Measurements from ENCODE around the gene CERS6. TPM values are rescaled to one million over a fixed set of nuclear protein-coding genes. Genes with fewer than 3 reads are reported as not detected.

CERS6 gene
- total RNA-seq, 2 donors from 2014 or later = 44.7 to 47.0 TPM

GRCh38 chr2:168519534-168520308 is 63.6 kb downstream of the CERS6 start:
- intact Hi-C loops (cut with DNase I) = loop anchor here (10.0 kb wide), 1 partner anchor 115 kb away; no protein-coding TSS in a partner anchor
- ATAC-seq = no peak
- no peak for DNase-seq

GRCh38 chr2:168521053-168521741 is 65.1 kb downstream of the CERS6 start:
- intact Hi-C loops (cut with DNase I) = loop anchor here (10.0 kb wide), 1 partner anchor 114 kb away; no protein-coding TSS in a partner anchor
- ATAC-seq (peak in 1 of 2 donors; percentile 59), DNase-seq (no peak)

- ATAC-seq = no peak
- intact Hi-C loops (cut with DNase I) = loop anchor here (10.0 kb wide), 1 partner anchor 112 kb away; no protein-coding TSS in a partner anchor
- no peak for DNase-seq
Observed at GRCh38 chr2:168522446-168522845, 66.4 kb downstream of the CERS6 start.

- ATAC-seq (no peak), DNase-seq (no peak)
- intact Hi-C loops (cut with DNase I) = loop anchor here (10.0 kb wide), 1 partner anchor 111 kb away; no protein-coding TSS in a partner anchor
Observed at GRCh38 chr2:168524005-168524404, 67.9 kb downstream of the CERS6 start.

- intact Hi-C loops (cut with DNase I) = loop anchor here (10.0 kb wide), 1 partner anchor 110 kb away; no protein-coding TSS in a partner anchor
- DNase-seq (no peak), ATAC-seq (no peak)
Observed at GRCh38 chr2:168525020-168525419, 68.9 kb downstream of the CERS6 start.

- no peak for ATAC-seq
- intact Hi-C loops (cut with DNase I) = loop anchor here (10.0 kb wide), 1 partner anchor 109 kb away; no protein-coding TSS in a partner anchor
- DNase-seq = no peak
Observed at GRCh38 chr2:168525716-168526446, 69.8 kb downstream of the CERS6 start.

- DNase-seq (no peak), ATAC-seq (peak; percentile 86 to 87)
- intact Hi-C loops (cut with DNase I) = loop anchor here (10.0 kb wide), 1 partner anchor 108 kb away; no protein-coding TSS in a partner anchor
Observed at GRCh38 chr2:168526641-168527040, 70.6 kb downstream of the CERS6 start.

- intact Hi-C loops (cut with DNase I) = loop anchor here (10.0 kb wide), 1 partner anchor 107 kb away; no protein-coding TSS in a partner anchor
Observed at GRCh38 chr2:168528016-168528415, 71.9 kb downstream of the CERS6 start.

GRCh38 chr2:168528469-168528868 is 72.4 kb downstream of the CERS6 start:
- DNase-seq (no peak), ATAC-seq (no peak)
- intact Hi-C loops (cut with DNase I) = loop anchor here (10.0 kb wide), 1 partner anchor 106 kb away; no protein-coding TSS in a partner anchor

More at GRCh38 chr2:168528016-168528415, 71.9 kb downstream of the CERS6 start:
- ATAC-seq (no peak), DNase-seq (no peak)

- DNase-seq (no peak), ATAC-seq (no peak)
- intact Hi-C loops (cut with DNase I) = loop anchor here (10.0 kb wide), 1 partner anchor 106 kb away; no protein-coding TSS in a partner anchor
Observed at GRCh38 chr2:168529054-168529833, 73.2 kb downstream of the CERS6 start.

GRCh38 chr2:168529900-168530561 is 74.0 kb downstream of the CERS6 start:
- intact Hi-C loops (cut with DNase I) = loop anchor here (10.0 kb wide), 1 partner anchor 105 kb away; no protein-coding TSS in a partner anchor
- peak; percentile 23 to 62 for ATAC-seq
- no peak for DNase-seq

GRCh38 chr2:168530982-168531622 is 75.0 kb downstream of the CERS6 start:
- intact Hi-C loops (cut with DNase I) = no loop called here
- DNase-seq (no peak), ATAC-seq (peak in 1 of 2 donors; percentile 29)

- DNase-seq = no peak
- ATAC-seq = no peak
- intact Hi-C loops (cut with DNase I) = loop anchor here in 1 of 2 donors (5.0 kb wide), 1 partner anchor 78 kb away; the partner anchor contains the start of gene CERS6
Observed at GRCh38 chr2:168534926-168535325, 78.9 kb downstream of the CERS6 start.

- no peak for DNase-seq
- no peak for ATAC-seq
- intact Hi-C loops (cut with DNase I) = loop anchor here in 1 of 2 donors (5.0 kb wide), 1 partner anchor 80 kb away; the partner anchor contains the start of gene CERS6
Observed at GRCh38 chr2:168536925-168537466, 80.9 kb downstream of the CERS6 start.

GRCh38 chr2:168538133-168538532 is 82.1 kb downstream of the CERS6 start:
- intact Hi-C loops (cut with DNase I) = loop anchor here in 1 of 2 donors (5.0 kb wide), 1 partner anchor 81 kb away; the partner anchor contains the start of gene CERS6
- ATAC-seq (no peak), DNase-seq (no peak)

GRCh38 chr2:168538534-168538933 is 82.5 kb downstream of the CERS6 start:
- DNase-seq (no peak), ATAC-seq (no peak)
- intact Hi-C loops (cut with DNase I) = loop anchor here in 1 of 2 donors (5.0 kb wide), 1 partner anchor 81 kb away; the partner anchor contains the start of gene CERS6

Data from left cardiac atrium (tissue), 4 donors.